Adrenal gland (tissue), 5 donors: Measurements from ENCODE around the gene MACF1.

Experiments
- POLR2A ChIP-seq, 2 donors: fragments of 450-650 bp; IDR thresholded peaks; one replicate each; pipeline ENCODE4 v1.6.1; 2017; ENCODE audit warnings: antibody characterized with exemption in 2 of 2, mild to moderate bottlenecking in 2 of 2, moderate library complexity in 1 of 2
- TF ChIP-seq, protein P1 (sequence below), 6 experiments: fragments of 450-650 bp in 4 of 6; fragments of 200-600 bp in 2 of 6; sonication (generic) in 1 of 6; IDR thresholded peaks; 1 replicate in 5 of 6; 2 replicates in 1 of 6; pipeline versions ENCODE4 v1.5.1 to v1.8.0; 2016 to 2021; ENCODE audit warnings: antibody characterized with exemption in 6 of 6, mild to moderate bottlenecking in 2 of 6, moderate library complexity in 1 of 6
- donor health status: DM: no; HTN: no; CAD: no.

- TF ChIP-seq POLR2A (IDR thresholded peaks at IDR 0.05) = no peak
- TF ChIP-seq, protein P1, sequence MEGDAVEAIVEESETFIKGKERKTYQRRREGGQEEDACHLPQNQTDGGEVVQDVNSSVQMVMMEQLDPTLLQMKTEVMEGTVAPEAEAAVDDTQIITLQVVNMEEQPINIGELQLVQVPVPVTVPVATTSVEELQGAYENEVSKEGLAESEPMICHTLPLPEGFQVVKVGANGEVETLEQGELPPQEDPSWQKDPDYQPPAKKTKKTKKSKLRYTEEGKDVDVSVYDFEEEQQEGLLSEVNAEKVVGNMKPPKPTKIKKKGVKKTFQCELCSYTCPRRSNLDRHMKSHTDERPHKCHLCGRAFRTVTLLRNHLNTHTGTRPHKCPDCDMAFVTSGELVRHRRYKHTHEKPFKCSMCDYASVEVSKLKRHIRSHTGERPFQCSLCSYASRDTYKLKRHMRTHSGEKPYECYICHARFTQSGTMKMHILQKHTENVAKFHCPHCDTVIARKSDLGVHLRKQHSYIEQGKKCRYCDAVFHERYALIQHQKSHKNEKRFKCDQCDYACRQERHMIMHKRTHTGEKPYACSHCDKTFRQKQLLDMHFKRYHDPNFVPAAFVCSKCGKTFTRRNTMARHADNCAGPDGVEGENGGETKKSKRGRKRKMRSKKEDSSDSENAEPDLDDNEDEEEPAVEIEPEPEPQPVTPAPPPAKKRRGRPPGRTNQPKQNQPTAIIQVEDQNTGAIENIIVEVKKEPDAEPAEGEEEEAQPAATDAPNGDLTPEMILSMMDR (IDR thresholded peaks at IDR 0.05) = no peak
These were observed 318.4 kb downstream of the MACF1 start for GRCh38 chr1:39522661-39523567.
